Fibroblast of lung (primary cell): Measurements from ENCODE around the gene ABCA2. TPM values are rescaled to one million over a fixed set of nuclear protein-coding genes. Genes with fewer than 3 reads are reported as not detected.
A peak's percentile ranks its signal among the peaks of the same experiment; 100 is the strongest.

Experiments used
- DNase-seq, 2 donors: peaks; one replicate each; pipeline versions ENCODE4 v3.0.0 to v3.0.0-alpha.2; 2010; ENCODE audit warnings: low read depth in 2 of 2
- H2AFZ ChIP-seq: 2 replicates; pipeline ENCODE4 v1.5.1; 2012; ENCODE audit warnings: low read length, control low read depth, inconsistent platforms
- H3K27ac ChIP-seq: 2 replicates; pipeline ENCODE4 v1.5.1; 2011; ENCODE audit warnings: low read length, control low read depth; ENCODE audit not compliant: insufficient read depth
- H3K27me3 ChIP-seq: 2 replicates; pipeline ENCODE4 v1.5.1; 2011; ENCODE audit warnings: mild to moderate bottlenecking, low read length; ENCODE audit not compliant: control insufficient read depth, insufficient read depth
- H3K36me3 ChIP-seq: 2 replicates; pipeline ENCODE4 v1.5.1; 2011; ENCODE audit warnings: low read length; ENCODE audit not compliant: control insufficient read depth, insufficient read depth
- H3K4me1 ChIP-seq: 2 replicates; pipeline ENCODE4 v1.5.1; 2011; ENCODE audit warnings: low read length; ENCODE audit not compliant: control insufficient read depth, insufficient read depth; ENCODE audit errors: extremely low read depth
- H3K4me2 ChIP-seq: 2 replicates; pipeline ENCODE4 v1.5.1; 2011; ENCODE audit warnings: low read length, control low read depth; ENCODE audit not compliant: insufficient read depth; ENCODE audit errors: extremely low read depth
- H3K4me3 ChIP-seq, 4 experiments: fragments of 200-600 bp in 1 of 4; sonication (generic) in 1 of 4; replicated peaks in 1 of 4; 2 replicates each; pipeline ENCODE4 v1.5.1; 2011 to 2016; ENCODE audit warnings: low read length in 4 of 4, low read depth in 3 of 4, mild to moderate bottlenecking in 3 of 4, control low read depth in 2 of 4, inconsistent platforms in 1 of 4, mixed read lengths in 1 of 4; ENCODE audit not compliant: insufficient read depth in 1 of 4; ENCODE audit errors: control extremely low read depth in 1 of 4
- H3K79me2 ChIP-seq: 2 replicates; pipeline ENCODE4 v1.5.1; 2012; ENCODE audit warnings: mild to moderate bottlenecking, low read length, inconsistent platforms; ENCODE audit not compliant: control insufficient read depth, insufficient read depth
- H3K9ac ChIP-seq: 2 replicates; pipeline ENCODE4 v1.5.1; 2011; ENCODE audit warnings: mild to moderate bottlenecking, low read length, control low read depth; ENCODE audit not compliant: insufficient read depth
- H3K9me3 ChIP-seq: 2 replicates; pipeline ENCODE4 v1.5.1; 2012; ENCODE audit warnings: low read depth, low read length; ENCODE audit not compliant: control insufficient read depth, insufficient read depth
- H4K20me1 ChIP-seq: 2 replicates; pipeline ENCODE4 v1.5.1; 2011; ENCODE audit warnings: low read length; ENCODE audit not compliant: control insufficient read depth, insufficient read depth; ENCODE audit errors: extremely low read depth
- EZH2 ChIP-seq: IDR thresholded peaks from 2 replicates; pipeline ENCODE4 v1.5.1; 2012; ENCODE audit warnings: low read length, control low read depth, mild to moderate bottlenecking; ENCODE audit errors: missing control alignments
- polyA plus RNA-seq, 2 donors: library from polyadenylated mRNA; depleted of rRNA in 1 of 2; stranded (reverse) in 1 of 2; unstranded in 1 of 2; fragments of >200 nt; gene quantifications; 2 replicates each; pipeline ENCODE4 v1.2.1, GENCODE V29; 2011 to 2012; ENCODE audit warnings: missing spikeins in 1 of 2
- total RNA-seq: library from RNA; depleted of rRNA; stranded (reverse); fragments of >200 nt; gene quantifications from 2 replicates; pipeline ENCODE4 v1.2.1, GENCODE V29; 2014
- TF ChIP-seq, protein P1 (sequence below), 2 donors: IDR thresholded peaks in 1 of 2; conservative IDR thresholded peaks in 1 of 2; 1 replicate in 1 of 2; 2 replicates in 1 of 2; pipeline ENCODE4 v1.5.1; 2011 to 2012; ENCODE audit warnings: low read length in 2 of 2, control low read depth in 1 of 2, inconsistent platforms in 1 of 2, low read depth in 1 of 2, mild to moderate bottlenecking in 1 of 2

The ABCA2 gene
- total and polyA plus RNA-seq, 2 donors (not counting 1 experiment from before 2014, with no cell fraction given) = 8.5 to 21.8 TPM

DNA sequence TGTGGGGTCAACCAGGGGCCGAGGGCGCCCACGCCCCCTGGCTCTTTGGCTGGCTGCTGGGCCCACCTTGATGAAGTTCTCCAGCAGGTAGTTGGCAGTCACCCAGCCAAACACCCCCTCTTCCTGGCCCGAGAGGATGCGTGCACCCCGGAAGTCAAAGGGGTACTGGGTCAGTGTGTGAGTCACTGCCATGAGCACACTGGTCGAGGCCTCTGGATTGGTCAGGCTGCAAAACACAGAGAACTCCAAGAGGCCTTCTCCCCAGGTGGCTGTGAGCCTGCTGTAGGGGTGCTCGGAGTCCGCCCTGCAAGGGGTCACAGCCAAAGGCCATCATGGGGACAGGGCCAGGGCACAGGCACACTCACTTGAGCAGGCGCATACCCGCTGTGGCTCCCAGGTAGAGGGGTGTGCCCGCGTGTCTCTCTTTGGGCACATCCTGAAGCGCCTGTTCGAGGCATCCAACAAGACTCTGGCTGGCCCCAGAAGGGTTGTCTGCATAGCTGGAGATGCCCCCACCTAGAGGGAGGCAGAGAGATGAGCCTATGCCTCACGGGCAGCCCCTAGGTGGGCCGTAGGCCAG is 23.2 kb upstream of the ABCA2 start:
- H3K36me3 ChIP-seq = no peaks in the 10 kb centered on the region
- peaks cover 22% of the 10 kb centered on the region for H3K27me3 ChIP-seq
- TF ChIP-seq, protein P1, sequence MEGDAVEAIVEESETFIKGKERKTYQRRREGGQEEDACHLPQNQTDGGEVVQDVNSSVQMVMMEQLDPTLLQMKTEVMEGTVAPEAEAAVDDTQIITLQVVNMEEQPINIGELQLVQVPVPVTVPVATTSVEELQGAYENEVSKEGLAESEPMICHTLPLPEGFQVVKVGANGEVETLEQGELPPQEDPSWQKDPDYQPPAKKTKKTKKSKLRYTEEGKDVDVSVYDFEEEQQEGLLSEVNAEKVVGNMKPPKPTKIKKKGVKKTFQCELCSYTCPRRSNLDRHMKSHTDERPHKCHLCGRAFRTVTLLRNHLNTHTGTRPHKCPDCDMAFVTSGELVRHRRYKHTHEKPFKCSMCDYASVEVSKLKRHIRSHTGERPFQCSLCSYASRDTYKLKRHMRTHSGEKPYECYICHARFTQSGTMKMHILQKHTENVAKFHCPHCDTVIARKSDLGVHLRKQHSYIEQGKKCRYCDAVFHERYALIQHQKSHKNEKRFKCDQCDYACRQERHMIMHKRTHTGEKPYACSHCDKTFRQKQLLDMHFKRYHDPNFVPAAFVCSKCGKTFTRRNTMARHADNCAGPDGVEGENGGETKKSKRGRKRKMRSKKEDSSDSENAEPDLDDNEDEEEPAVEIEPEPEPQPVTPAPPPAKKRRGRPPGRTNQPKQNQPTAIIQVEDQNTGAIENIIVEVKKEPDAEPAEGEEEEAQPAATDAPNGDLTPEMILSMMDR (conservative IDR thresholded peaks at IDR 0.05 in 1 of 2, IDR thresholded peaks at IDR 0.05 in 1 of 2; ENCODE audit: low read depth in 1 of 2, low read length in 2 of 2) = no peak
- no peak for TF ChIP-seq EZH2

DNA sequence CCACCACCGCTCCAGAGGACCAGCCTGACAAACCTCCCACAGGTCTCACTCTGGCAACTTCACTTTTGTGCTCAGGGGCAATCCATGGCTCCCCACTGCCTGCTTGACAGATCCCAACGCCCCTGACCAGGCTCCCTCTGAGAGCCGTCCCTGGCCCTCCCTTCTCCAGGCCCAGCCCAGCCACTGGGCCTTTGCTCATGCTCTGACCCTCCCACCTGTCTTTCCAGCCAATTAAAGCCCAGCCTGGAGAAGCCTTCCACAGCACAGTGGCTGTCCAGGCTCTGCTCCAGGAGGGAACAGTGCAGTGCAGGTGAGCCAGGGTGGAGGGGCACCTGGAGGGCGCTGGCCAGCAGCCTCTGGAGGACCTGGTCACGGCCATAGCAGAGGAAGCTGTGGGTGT is 22.5 kb upstream of the ABCA2 start:
- no peaks in the 10 kb centered on the region for H3K9me3 ChIP-seq
- no peaks in the 10 kb centered on the region for H3K36me3 ChIP-seq
- no peak for DNase-seq
- H3K27ac ChIP-seq = no peak overlapping the region
- no peak overlapping the region for H3K9ac ChIP-seq
- TF ChIP-seq, protein P1 (conservative IDR thresholded peaks at IDR 0.05 in 1 of 2, IDR thresholded peaks at IDR 0.05 in 1 of 2; ENCODE audit: low read depth in 1 of 2, low read length in 2 of 2) = no peak
- TF ChIP-seq EZH2 = no peak
- peaks cover 22% of the 10 kb centered on the region for H3K27me3 ChIP-seq
- H4K20me1 ChIP-seq = no peaks in the 10 kb centered on the region
- H2AFZ ChIP-seq = no peak overlapping the region
- H3K4me2 ChIP-seq = no peak overlapping the region
- H3K79me2 ChIP-seq = no peaks in the 10 kb centered on the region
- no peak overlapping the region for H3K4me3 ChIP-seq
- H3K4me1 ChIP-seq = peaks cover 4% of the 10 kb centered on the region

More for the DNA sequence above, 23.2 kb upstream of the ABCA2 start:
- Histone ChIP-seq H2AFZ (no peak overlapping the region), H3K4me3 (no peak overlapping the region), H3K9me3 (no peaks in the 10 kb centered on the region), H3K27ac (no peak overlapping the region), H3K4me2 (no peak overlapping the region), H3K4me1 (peaks cover 3% of the 10 kb centered on the region), H4K20me1 (no peaks in the 10 kb centered on the region), H3K79me2 (no peaks in the 10 kb centered on the region), H3K9ac (no peak overlapping the region)
- DNase-seq = no peak

DNA sequence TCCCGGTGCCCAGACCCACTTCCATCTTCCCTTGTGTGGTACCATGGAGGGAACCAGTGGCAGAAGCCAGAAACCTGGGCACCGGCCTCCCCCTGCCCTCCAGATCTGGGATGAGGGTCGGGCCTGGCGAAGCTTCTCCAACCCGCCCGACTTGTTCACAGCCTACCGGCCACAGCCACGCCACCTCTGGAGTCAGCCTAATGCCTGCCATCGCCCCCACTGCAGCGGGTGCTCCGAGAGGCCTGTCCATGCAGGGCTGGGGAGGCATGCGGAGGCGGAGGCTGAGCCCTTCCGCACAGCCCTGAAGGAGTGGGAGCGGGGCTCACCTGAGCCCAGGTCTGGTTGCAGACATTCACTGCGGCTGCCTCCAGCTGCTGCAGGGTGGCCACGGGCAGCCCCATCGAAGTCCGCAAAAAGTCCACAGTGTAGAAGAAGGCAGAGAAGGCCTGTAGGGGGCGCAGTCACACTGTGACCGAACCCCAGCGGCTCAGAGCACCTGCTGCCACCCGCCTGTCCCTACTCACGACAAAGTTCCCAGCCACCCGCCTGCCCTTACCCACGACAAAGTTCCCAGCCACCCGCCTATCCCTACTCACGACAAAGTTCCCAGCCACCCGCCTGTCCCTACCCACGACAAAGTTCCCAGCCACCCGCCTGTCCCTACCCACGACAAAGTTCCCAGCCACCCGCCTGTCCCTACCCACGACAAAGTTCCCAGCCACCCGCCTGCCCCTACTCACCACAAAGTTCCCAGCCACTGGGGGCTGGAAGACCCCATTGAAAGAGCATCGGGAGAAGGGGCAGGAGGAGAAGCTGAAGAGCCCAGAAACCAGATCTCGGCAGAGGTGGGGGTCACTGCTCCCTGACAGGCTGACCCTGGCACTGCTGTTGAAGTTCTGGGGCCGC is 21.8 kb upstream of the ABCA2 start:
- no peak overlapping the region for H3K4me3 ChIP-seq
- no peaks in the 10 kb centered on the region for H3K9me3 ChIP-seq
- TF ChIP-seq, protein P1 (conservative IDR thresholded peaks at IDR 0.05 in 1 of 2, IDR thresholded peaks at IDR 0.05 in 1 of 2; ENCODE audit: low read depth in 1 of 2, low read length in 2 of 2) = peak; percentile 33 to 56
- no peak for TF ChIP-seq EZH2
- no peaks in the 10 kb centered on the region for H4K20me1 ChIP-seq
- H3K4me2 ChIP-seq = no peak overlapping the region
- H3K36me3 ChIP-seq = no peaks in the 10 kb centered on the region
- H3K4me1 ChIP-seq = peaks cover 3% of the 10 kb centered on the region
- H2AFZ ChIP-seq = no peak overlapping the region
- H3K27me3 ChIP-seq = peaks cover 22% of the 10 kb centered on the region
- H3K79me2 ChIP-seq = peaks cover 5% of the 10 kb centered on the region
- DNase-seq = peak; percentile 19 to 58
- no peak overlapping the region for H3K27ac ChIP-seq
- H3K9ac ChIP-seq = no peak overlapping the region
